WTC11 (cell line): ENCODE measurements around the gene SUSD6. TPM values are rescaled to one million over a fixed set of nuclear protein-coding genes. Genes with fewer than 3 reads are reported as not detected.

Source experiments
- ATAC-seq: fragments of 200-7000 bp; cut with Tn5 transposase; 2 replicates; pipeline ENCODE4 v1.10.0; 2021; ENCODE audit warnings: mild to moderate bottlenecking, moderate library complexity
- CTCF ChIA-PET: fragments of 300-600 bp; sonication (Branson Sonifier 250); formaldehyde crosslinking; loops from one replicate; lab custom pipeline; 2021; ENCODE audit warnings: antibody characterized with exemption; lab: Charles Lee
- POLR2A ChIA-PET: fragments of 350-600 bp; sonication (Branson Sonifier 250); formaldehyde crosslinking; loops from one replicate; lab custom pipeline; 2021; ENCODE audit warnings: antibody characterized with exemption; lab: Charles Lee
- DNase-seq: peaks from one replicate; pipeline ENCODE4 v3.0.0; 2021; ENCODE audit warnings: low spot score
- H3K27ac Mint-ChIP-seq: 2 replicates; pipeline ENCODE4 v1.8.0; 2021; ENCODE audit warnings: mixed read lengths
- H3K27me3 Mint-ChIP-seq: 2 replicates; pipeline ENCODE4 v1.8.0; 2021; ENCODE audit warnings: low read depth, mild to moderate bottlenecking, moderate library complexity, mixed read lengths
- H3K36me3 Mint-ChIP-seq: 2 replicates; pipeline ENCODE4 v1.8.0; 2021; ENCODE audit warnings: mixed read lengths
- H3K4me1 Mint-ChIP-seq: 2 replicates; pipeline ENCODE4 v1.8.0; 2022; ENCODE audit warnings: mixed read lengths
- H3K4me3 Mint-ChIP-seq: 2 replicates; pipeline ENCODE4 v1.8.0; 2021; ENCODE audit warnings: mild to moderate bottlenecking, moderate library complexity, mixed read lengths
- H3K9me3 Mint-ChIP-seq: 2 replicates; pipeline ENCODE4 v1.8.0; 2021; ENCODE audit warnings: mixed read lengths
- CBFB ChIP-seq: sonication (generic); formaldehyde crosslinking; IDR thresholded peaks from 2 replicates; pipeline ENCODE4 v1.8.1; 2022; ENCODE audit warnings: mild to moderate bottlenecking, low read depth, missing genetic modification reagents
- CREM ChIP-seq: sonication (generic); formaldehyde crosslinking; IDR thresholded peaks from 2 replicates; pipeline ENCODE4 v1.8.1; 2022; ENCODE audit warnings: mild to moderate bottlenecking, missing genetic modification reagents, moderate library complexity
- E2F1 ChIP-seq: sonication (generic); formaldehyde crosslinking; IDR thresholded peaks from 2 replicates; pipeline ENCODE4 v1.8.0; 2022; ENCODE audit warnings: mild to moderate bottlenecking, missing genetic modification reagents
- FOXJ3 ChIP-seq: sonication (generic); formaldehyde crosslinking; IDR thresholded peaks from 2 replicates; pipeline ENCODE4 v1.9.0; 2021; ENCODE audit warnings: missing genetic modification reagents, mild to moderate bottlenecking, borderline replicate concordance
- HMGA2 ChIP-seq: fragments of 250-450 bp; sonication (Bioruptor Pico); IDR thresholded peaks from 2 replicates; pipeline ENCODE4 v1.4.0; 2021; ENCODE audit warnings: mild to moderate bottlenecking, moderate library complexity
- JAZF1 ChIP-seq: fragments of 250-450 bp; sonication (Bioruptor Pico); IDR thresholded peaks from 2 replicates; pipeline ENCODE4 v1.9.0; 2021; ENCODE audit warnings: moderate library complexity, mild to moderate bottlenecking, inconsistent platforms
- KAT7 ChIP-seq: sonication (generic); formaldehyde crosslinking; IDR thresholded peaks from 2 replicates; pipeline ENCODE4 v1.8.1; 2023; ENCODE audit warnings: missing genetic modification reagents, mild to moderate bottlenecking, borderline replicate concordance
- MYBL2 ChIP-seq: sonication (generic); formaldehyde crosslinking; IDR thresholded peaks from 2 replicates; pipeline ENCODE4 v1.8.1; 2023; ENCODE audit warnings: mild to moderate bottlenecking, moderate library complexity, missing genetic modification reagents
- NFE2L1 ChIP-seq: sonication (generic); formaldehyde crosslinking; IDR thresholded peaks from 2 replicates; pipeline ENCODE4 v1.8.1; 2023; ENCODE audit warnings: missing genetic modification reagents
- NFYB ChIP-seq: sonication (generic); formaldehyde crosslinking; conservative IDR thresholded peaks from 2 replicates; pipeline ENCODE4 v1.8.0; 2022; ENCODE audit warnings: low read depth, missing genetic modification reagents
- NR3C1 ChIP-seq: sonication (generic); formaldehyde crosslinking; conservative IDR thresholded peaks from 2 replicates; pipeline ENCODE4 v1.8.1; 2023; ENCODE audit warnings: low read depth, mild to moderate bottlenecking, missing genetic modification reagents
- OVOL2 ChIP-seq: fragments of 250-450 bp; sonication (Bioruptor Pico); IDR thresholded peaks from 2 replicates; pipeline ENCODE4 v1.9.0; 2021; ENCODE audit warnings: mild to moderate bottlenecking, borderline replicate concordance
- PREB ChIP-seq: sonication (generic); formaldehyde crosslinking; IDR thresholded peaks from 2 replicates; pipeline ENCODE4 v1.8.1; 2022; ENCODE audit warnings: mild to moderate bottlenecking, missing genetic modification reagents, moderate library complexity, borderline replicate concordance
- PRRX2 ChIP-seq: fragments of 250-450 bp; sonication (Bioruptor Pico); IDR thresholded peaks from 2 replicates; pipeline ENCODE4 v1.8.0; 2021; ENCODE audit warnings: mild to moderate bottlenecking
- SOX15 ChIP-seq: fragments of 250-450 bp; sonication (Bioruptor Pico); IDR thresholded peaks from 2 replicates; pipeline ENCODE4 v1.9.0; 2021; ENCODE audit warnings: mild to moderate bottlenecking
- SP1 ChIP-seq: sonication (generic); formaldehyde crosslinking; conservative IDR thresholded peaks from 2 replicates; pipeline ENCODE4 v1.8.1; 2022; ENCODE audit warnings: missing genetic modification reagents
- STAT6 ChIP-seq: sonication (generic); formaldehyde crosslinking; conservative IDR thresholded peaks from 2 replicates; pipeline ENCODE4 v1.8.1; 2023; ENCODE audit warnings: mild to moderate bottlenecking, low read depth, missing genetic modification reagents, moderate library complexity
- TCF7 ChIP-seq: sonication (generic); formaldehyde crosslinking; IDR thresholded peaks from 2 replicates; pipeline ENCODE4 v1.8.0; 2022; ENCODE audit warnings: mild to moderate bottlenecking, low read depth, missing genetic modification reagents, moderate library complexity
- ZBTB43 ChIP-seq: sonication (generic); formaldehyde crosslinking; IDR thresholded peaks from 2 replicates; pipeline ENCODE4 v1.8.1; 2023; ENCODE audit warnings: mild to moderate bottlenecking, missing genetic modification reagents
- ZNF219 ChIP-seq: sonication (generic); formaldehyde crosslinking; IDR thresholded peaks from 2 replicates; pipeline ENCODE4 v1.8.0; 2023; ENCODE audit warnings: missing genetic modification reagents, mild to moderate bottlenecking, borderline replicate concordance
- ZNF317 ChIP-seq: sonication (generic); formaldehyde crosslinking; IDR thresholded peaks from 2 replicates; pipeline ENCODE4 v1.8.1; 2023; ENCODE audit warnings: low read depth, mild to moderate bottlenecking, moderate library complexity, missing genetic modification reagents, borderline replicate concordance
- ZNF396 ChIP-seq: fragments of 250-450 bp; sonication (Bioruptor Pico); IDR thresholded peaks from 2 replicates; pipeline ENCODE4 v1.8.0; 2021; ENCODE audit warnings: mild to moderate bottlenecking, moderate library complexity, borderline replicate concordance
- ZSCAN18 ChIP-seq: fragments of 250-450 bp; sonication (Bioruptor Pico); IDR thresholded peaks from 2 replicates; pipeline ENCODE4 v2.1.2; 2022; ENCODE audit warnings: mild to moderate bottlenecking, moderate library complexity
- total RNA-seq: library from RNA; stranded (reverse); gene quantifications from 3 replicates; pipeline ENCODE4 v1.2.3, GENCODE V29; 2021
- TF ChIP-seq, protein P1 (sequence below): sonication (generic); formaldehyde crosslinking; IDR thresholded peaks from 2 replicates; pipeline ENCODE4 v1.8.1; 2023; ENCODE audit warnings: mild to moderate bottlenecking, missing genetic modification reagents, moderate library complexity

The SUSD6 gene
- total RNA-seq, 1 experiment from 2014 or later: 10.1 TPM

- H3K4me3 Mint-ChIP-seq: no peak overlapping the region
- CTCF ChIA-PET: interaction anchor here (1.1 kb wide), 1 partner anchor 17 kb away, joined by 4 read pairs; no protein-coding TSS in a partner anchor
- H3K27me3 Mint-ChIP-seq: no peaks in the 10 kb centered on the region
- no peak for DNase-seq
- POLR2A ChIA-PET: no interaction called here
- TF ChIP-seq HMGA2 (CRISPR knock-in tag): no peak
- no peak for TF ChIP-seq TCF7
- no peak for TF ChIP-seq PRRX2
- no peak for TF ChIP-seq E2F1 (CRISPR knock-in tag)
- no peak for TF ChIP-seq ZNF317
- TF ChIP-seq NFYB (CRISPR knock-in tag): no peak
- TF ChIP-seq FOXJ3 (CRISPR knock-in tag): no peak
- no peak for TF ChIP-seq CREM (CRISPR knock-in tag)
- no peak for TF ChIP-seq CBFB
- peaks cover 60% of the 10 kb centered on the region for H3K4me1 Mint-ChIP-seq
- H3K9me3 Mint-ChIP-seq: no peaks in the 10 kb centered on the region
- no peaks in the 10 kb centered on the region for H3K36me3 Mint-ChIP-seq
- ATAC-seq: no peak
- peak overlapping the region; percentile 50 for H3K27ac Mint-ChIP-seq
Observed at GRCh38 chr14:69710378-69710777, 99.0 kb downstream of the SUSD6 start.

DNA sequence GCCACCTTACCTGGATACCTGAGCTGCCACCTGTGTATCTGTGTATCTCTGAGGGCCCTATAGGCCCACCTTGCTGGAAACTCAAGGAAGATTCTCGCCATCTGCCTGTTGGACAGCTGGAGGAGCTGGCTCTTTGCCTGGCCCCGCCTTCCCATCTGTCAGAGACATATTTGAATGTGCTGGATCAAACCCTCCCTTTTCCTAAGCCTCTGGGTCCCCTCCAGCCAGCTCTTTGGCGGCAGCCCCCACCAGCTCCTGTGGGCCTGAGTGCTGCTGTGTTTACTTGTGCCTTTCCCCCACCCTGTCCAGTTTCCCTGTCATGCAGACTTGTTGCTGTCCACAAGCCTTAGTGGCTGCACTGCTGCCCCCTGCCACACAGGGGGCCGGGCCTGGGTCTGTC lies 99.7 kb downstream of the SUSD6 start:
- TF ChIP-seq, protein P1, sequence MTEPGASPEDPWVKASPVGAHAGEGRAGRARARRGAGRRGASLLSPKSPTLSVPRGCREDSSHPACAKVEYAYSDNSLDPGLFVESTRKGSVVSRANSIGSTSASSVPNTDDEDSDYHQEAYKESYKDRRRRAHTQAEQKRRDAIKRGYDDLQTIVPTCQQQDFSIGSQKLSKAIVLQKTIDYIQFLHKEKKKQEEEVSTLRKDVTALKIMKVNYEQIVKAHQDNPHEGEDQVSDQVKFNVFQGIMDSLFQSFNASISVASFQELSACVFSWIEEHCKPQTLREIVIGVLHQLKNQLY (CRISPR knock-in tag): no peak
- TF ChIP-seq ZBTB43 (CRISPR knock-in tag) (no peak), JAZF1 (CRISPR knock-in tag) (no peak), STAT6 (CRISPR knock-in tag) (no peak), NFE2L1 (no peak), SOX15 (CRISPR knock-in tag) (no peak), TCF7 (no peak), ZNF219 (no peak)
- Mint-ChIP-seq H3K9me3 (no peaks in the 10 kb centered on the region), H3K27me3 (no peaks in the 10 kb centered on the region), H3K36me3 (no peaks in the 10 kb centered on the region), H3K4me1 (peaks cover 65% of the 10 kb centered on the region), H3K27ac (peak overlapping the region; percentile 78), H3K4me3 (no peak overlapping the region)
- ATAC-seq (no peak), DNase-seq (no peak)
- ChIA-PET POLR2A (no interaction called here), CTCF (interaction anchor here (1.1 kb wide), 1 partner anchor 16 kb away, joined by 4 read pairs; no protein-coding TSS in a partner anchor)

DNA sequence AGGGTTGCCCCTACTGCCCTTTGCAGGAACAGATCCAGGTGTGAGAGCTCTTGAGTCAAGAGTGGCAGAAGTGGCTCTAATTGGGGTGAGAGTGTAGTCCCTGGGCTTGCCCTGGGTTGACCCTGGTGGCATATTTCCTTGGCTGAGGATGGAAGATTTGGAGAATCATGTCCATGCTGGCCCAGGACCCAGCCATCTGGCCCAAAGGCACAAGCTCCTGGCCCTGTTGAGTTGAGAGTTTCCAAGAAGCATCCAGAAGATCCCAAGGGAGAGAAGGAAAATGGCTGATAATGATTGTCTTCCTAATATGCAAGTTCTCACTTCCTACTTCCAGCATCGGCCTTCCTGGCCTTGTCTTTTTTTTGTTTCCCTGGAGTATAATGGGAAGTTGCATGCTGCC lies 100.1 kb downstream of the SUSD6 start:
- H3K27ac Mint-ChIP-seq: peak overlapping the region; percentile 78
- no peak overlapping the region for H3K4me3 Mint-ChIP-seq
- peaks cover 68% of the 10 kb centered on the region for H3K4me1 Mint-ChIP-seq
- ChIA-PET CTCF (interaction anchor here (1.1 kb wide), 1 partner anchor 16 kb away, joined by 4 read pairs; no protein-coding TSS in a partner anchor), POLR2A (no interaction called here)
- no peaks in the 10 kb centered on the region for H3K9me3 Mint-ChIP-seq
- ATAC-seq (no peak), DNase-seq (no peak)
- no peaks in the 10 kb centered on the region for H3K27me3 Mint-ChIP-seq
- no peaks in the 10 kb centered on the region for H3K36me3 Mint-ChIP-seq
- TF ChIP-seq PREB (CRISPR knock-in tag): no peak
- TF ChIP-seq MYBL2 (CRISPR knock-in tag): no peak
- no peak for TF ChIP-seq SP1 (CRISPR knock-in tag)
- TF ChIP-seq ZSCAN18 (CRISPR knock-in tag): no peak
- no peak for TF ChIP-seq KAT7
- no peak for TF ChIP-seq NR3C1 (CRISPR knock-in tag)
- no peak for TF ChIP-seq ZNF396 (CRISPR knock-in tag)
- no peak for TF ChIP-seq OVOL2
- no peak for TF ChIP-seq HMGA2 (CRISPR knock-in tag)
